GM13976 (cell line): ENCODE data around the gene COL6A1.

Experiments
- DNase-seq: peaks from one replicate; pipeline ENCODE4 v3.0.0; 2012; ENCODE audit warnings: low spot score
- in situ Hi-C: fragments of 300-500 bp; cut with MboI; formaldehyde crosslinking; loops from one replicate; pipeline ENCODE4 v1.12.0; 2022; ENCODE audit warnings: low sequenced_read_pairs, mixed read lengths, inconsistent platforms; ENCODE audit not compliant: unreplicated experiment
- TF ChIP-seq, protein P1 (sequence below): IDR thresholded peaks from 2 replicates; pipeline ENCODE4 v1.5.1; 2012; ENCODE audit warnings: borderline replicate concordance, mild to moderate bottlenecking; ENCODE audit not compliant: insufficient read depth; ENCODE audit errors: extremely low read depth, missing control alignments, control extremely low read depth

Gene COL6A1

DNA sequence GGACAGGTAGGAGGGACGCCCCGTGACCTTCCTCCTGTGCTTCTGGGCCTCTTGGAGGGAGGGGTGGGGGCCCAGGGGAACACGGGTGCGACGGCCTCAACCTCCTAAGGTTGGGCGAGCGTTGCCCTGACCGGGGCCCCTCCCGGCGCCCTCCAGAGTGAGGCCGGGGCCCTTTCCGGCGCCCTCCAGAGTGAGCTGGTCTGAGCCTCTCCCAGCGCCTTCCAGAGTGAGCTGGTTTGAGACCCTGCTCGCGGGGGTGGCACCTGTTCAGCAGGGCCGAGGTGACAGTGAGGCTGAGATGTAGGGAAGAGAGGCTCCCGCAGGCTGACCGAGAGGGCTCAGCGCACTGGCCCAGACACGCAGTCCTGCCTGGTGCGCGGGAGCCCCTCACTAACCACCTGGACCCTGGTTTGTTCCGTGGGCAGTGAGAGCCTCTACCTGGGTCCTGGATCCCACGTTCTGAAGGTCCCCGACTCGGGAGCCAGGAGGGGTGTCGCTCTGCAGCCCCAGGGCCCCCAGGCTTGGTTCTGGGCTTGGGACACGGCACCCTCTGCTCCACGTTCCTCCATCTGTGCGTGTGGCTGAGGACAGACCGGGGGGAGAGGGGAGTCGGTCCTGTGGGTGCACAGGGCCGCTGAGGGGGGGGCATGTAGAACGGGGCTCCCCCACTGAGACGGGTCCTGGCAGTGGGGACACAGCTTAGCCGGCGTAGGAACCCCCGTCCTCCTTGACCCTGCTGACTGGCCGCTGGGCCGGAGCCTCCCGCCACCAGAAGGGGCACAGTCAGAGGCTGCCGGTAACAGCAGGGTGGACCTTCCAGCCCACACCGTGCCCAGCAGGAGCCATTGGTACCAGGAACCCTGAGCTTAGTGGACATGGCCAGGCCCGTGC is 1.4 kb downstream of the COL6A1 start:
- in situ Hi-C loops, result no loop called here
- no peak for DNase-seq
- TF ChIP-seq, protein P1, sequence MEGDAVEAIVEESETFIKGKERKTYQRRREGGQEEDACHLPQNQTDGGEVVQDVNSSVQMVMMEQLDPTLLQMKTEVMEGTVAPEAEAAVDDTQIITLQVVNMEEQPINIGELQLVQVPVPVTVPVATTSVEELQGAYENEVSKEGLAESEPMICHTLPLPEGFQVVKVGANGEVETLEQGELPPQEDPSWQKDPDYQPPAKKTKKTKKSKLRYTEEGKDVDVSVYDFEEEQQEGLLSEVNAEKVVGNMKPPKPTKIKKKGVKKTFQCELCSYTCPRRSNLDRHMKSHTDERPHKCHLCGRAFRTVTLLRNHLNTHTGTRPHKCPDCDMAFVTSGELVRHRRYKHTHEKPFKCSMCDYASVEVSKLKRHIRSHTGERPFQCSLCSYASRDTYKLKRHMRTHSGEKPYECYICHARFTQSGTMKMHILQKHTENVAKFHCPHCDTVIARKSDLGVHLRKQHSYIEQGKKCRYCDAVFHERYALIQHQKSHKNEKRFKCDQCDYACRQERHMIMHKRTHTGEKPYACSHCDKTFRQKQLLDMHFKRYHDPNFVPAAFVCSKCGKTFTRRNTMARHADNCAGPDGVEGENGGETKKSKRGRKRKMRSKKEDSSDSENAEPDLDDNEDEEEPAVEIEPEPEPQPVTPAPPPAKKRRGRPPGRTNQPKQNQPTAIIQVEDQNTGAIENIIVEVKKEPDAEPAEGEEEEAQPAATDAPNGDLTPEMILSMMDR, result no peak

DNA sequence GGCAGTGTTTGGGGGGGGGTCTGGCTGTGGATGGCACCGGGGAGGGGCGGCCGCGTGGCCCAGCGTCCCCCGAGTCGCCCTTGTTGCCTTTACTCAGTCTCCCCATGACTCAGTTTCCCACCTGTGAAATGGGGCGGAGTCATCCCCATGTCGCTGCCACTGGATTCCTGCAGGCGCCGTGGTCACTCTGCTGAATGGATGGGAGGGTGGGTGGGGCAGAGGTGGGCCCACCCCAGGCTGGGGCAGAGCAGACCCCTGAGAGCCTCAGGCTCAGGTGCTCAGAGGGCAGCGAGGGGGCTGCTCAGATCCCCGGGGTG is 2.0 kb downstream of the COL6A1 start:
- DNase-seq, result no peak
- TF ChIP-seq, protein P1, result no peak
- in situ Hi-C loops, result no loop called here

DNA sequence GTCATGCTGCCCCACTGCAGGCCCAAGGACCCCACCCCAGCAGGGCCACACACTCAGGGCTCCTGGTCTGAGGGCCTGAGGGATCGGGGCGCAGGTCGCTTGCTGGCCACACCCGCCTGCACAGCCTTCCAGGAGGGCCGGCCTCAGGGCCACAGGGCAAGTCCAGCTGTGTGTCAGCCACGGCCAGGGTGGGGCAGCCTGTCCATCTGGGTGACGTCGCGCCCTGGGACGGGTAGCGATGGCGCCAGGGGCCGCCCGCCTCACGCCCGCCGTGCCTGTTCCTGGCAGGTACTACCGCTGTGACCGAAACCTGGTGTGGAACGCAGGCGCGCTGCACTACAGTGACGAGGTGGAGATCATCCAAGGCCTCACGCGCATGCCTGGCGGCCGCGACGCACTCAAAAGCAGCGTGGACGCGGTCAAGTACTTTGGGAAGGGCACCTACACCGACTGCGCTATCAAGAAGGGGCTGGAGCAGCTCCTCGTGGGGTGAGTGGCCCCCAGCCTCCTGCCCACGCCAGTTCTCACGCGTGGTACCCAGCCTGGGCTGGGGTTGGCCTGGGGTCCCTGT is 2.5 kb downstream of the COL6A1 start:
- DNase-seq, result no peak
- TF ChIP-seq, protein P1, result no peak

DNA sequence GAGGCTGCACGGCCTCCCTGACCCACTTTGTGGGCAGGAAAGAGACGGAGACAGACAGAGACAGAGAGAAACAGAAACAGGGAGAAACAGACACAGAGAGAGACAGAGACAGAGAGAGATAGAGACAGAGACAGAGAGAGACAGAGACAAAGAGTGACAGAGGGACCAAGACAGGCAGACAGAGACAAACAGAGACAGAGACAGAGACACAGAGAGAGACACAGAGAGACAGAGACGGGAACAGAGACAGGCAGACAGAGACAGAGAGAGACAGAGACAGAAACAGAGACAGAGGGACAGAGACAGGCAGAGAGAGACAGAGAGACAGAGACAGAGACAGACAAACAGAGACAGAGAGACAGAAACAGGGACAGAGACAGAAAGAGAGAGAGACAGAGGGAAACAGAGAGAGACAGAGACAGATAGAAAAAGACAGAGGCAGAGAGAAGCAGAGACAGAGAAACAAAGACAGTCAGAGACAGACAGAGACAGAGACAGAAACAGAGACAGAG is 3.1 kb downstream of the COL6A1 start:
- in situ Hi-C loops, result no loop called here
- TF ChIP-seq, protein P1, result no peak
- no peak for DNase-seq

More for the DNA sequence above, 2.5 kb downstream of the COL6A1 start:
- in situ Hi-C loops, result no loop called here

DNA sequence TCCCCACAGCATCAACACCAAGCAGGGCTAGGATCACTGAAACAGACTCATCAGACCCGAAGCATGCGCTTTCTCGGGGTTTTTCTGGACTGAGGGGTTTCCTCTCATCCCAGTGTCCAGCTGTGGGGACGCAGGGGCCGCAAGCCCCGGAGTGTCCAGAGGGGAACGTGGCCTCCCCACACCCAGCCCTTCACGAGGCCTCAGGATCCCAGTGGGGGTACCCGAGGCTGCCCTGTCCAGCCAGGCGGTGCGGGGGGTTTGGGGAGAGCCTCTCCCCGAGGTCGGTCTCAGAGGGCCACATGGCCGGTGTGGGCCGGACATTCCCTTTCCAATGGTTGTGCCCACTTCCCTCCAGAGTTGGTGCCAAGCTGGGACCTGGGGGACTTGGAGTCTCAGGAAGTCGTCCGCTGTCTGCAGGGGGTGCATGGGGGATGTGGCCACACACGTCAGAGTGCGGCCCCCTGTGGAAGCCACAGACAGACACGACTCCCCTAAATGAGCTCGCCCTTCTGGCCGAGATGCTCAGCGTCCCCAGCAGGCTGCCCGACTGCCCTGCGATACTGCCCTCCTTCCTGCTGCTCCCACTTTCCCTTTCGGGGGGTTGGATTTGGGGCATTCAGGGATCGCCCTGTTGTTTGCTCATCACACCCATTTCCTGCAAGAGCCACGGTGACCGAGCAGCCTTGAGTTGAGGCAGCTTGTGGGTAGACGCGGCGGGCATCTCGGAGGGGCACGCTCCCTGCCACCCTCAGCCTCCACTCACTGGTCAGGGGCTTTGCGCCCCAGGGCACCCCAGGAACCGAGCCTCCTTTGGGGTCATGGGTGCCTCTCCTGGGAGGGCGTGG is 4.1 kb downstream of the COL6A1 start:
- in situ Hi-C loops, result no loop called here
- no peak for DNase-seq
- TF ChIP-seq, protein P1, result no peak

DNA sequence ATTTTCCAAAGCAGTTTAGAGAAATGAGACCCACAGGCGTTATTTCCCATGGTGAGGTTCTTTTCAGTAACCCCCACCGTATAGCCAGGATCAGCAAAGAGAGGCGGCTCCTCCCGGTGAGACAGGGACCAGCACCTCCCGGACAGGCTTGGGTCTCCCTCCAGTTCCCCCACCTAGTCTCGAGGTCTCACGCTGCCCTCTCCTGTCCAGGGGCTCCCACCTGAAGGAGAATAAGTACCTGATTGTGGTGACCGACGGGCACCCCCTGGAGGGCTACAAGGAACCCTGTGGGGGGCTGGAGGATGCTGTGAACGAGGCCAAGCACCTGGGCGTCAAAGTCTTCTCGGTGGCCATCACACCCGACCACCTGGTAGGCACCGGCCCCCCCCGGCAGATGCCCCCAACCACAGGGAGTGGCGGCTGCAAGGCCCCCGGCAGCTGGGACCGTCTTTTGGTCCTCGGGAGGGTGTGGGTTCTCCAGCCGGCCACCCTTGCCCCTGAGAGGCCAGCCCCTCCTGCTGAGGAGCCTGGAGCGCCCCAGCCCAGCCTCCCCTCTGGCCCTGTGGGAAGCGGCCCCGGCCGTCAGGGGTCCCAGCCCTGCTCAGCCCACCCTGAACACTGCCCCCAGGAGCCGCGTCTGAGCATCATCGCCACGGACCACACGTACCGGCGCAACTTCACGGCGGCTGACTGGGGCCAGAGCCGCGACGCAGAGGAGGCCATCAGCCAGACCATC is 4.9 kb downstream of the COL6A1 start:
- DNase-seq, result no peak
- in situ Hi-C loops, result no loop called here
- TF ChIP-seq, protein P1, result no peak
